Measurements from ENCODE around the gene XPNPEP1.
A peak's percentile ranks its signal among the peaks of the same experiment; 100 is the strongest.

The XPNPEP1 gene

GRCh38 chr10:109947111-109947920 is 24.0 kb upstream of the XPNPEP1 start:
- DNase-seq = no peak

DNA sequence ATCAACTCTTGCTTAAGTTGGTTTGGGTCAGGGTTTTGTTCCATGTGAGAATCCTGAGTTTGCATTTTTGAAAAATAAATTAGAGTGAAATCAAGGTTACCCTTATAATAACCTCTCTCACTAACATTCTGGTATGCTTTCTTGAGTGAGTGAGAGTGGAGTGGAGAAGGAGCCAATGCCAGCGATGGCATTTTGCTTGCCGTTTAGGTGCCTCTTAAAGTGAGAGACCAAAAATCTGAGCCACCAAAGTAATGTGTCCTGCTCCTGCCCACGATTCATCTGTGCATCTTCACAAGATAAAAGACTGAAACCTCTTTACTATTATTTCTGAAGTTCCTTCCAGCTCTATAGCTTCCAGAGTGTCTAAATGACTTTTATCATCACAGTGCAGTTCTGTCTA is 23.4 kb upstream of the XPNPEP1 start:
- DNase-seq = no peak

GRCh38 chr10:109945473-109946177 is 22.3 kb upstream of the XPNPEP1 start:
- DNase-seq = no peak

DNA sequence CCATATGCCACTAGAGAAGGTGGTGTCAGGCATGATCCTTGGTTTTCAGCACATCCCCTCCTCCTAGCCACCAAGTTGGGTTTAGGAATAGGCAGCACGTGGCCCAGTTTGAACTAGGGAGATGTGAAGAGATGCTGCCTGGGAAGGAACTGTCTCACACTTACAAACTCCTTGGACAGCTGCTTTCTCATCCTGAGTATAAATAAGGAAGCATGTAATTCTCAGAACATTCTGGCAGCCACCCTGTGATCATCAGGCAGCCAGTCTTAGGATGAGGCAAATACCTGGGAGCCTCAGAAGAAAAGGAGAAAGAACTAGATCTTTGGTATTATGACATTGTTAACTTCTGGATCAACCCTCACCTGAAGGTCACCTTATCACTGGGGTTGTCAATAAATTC is 21.3 kb upstream of the XPNPEP1 start:
- no peak for DNase-seq

GRCh38 chr10:109941236-109941862 is 18.0 kb upstream of the XPNPEP1 start:
- no peak for DNase-seq

DNA sequence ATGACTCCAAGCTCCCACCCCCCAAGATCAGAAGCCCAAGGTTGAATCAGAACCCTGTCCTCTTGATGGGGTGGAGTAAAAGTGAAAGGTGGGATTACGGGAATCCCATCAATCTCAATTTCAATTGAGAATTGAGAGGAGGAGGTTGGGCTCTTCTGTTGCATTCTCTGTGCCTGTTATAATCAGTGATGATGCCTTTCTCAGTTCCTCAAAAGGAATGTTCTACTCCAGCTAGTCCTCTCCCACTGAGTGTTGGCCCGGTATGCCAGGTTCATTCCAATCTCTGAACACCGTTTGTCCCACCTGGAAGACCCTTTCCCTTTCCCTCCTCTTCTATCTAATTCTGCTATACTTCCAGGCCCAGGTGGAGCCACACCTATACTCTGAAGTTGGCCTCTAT is 17.2 kb upstream of the XPNPEP1 start:
- no peak for DNase-seq

DNA sequence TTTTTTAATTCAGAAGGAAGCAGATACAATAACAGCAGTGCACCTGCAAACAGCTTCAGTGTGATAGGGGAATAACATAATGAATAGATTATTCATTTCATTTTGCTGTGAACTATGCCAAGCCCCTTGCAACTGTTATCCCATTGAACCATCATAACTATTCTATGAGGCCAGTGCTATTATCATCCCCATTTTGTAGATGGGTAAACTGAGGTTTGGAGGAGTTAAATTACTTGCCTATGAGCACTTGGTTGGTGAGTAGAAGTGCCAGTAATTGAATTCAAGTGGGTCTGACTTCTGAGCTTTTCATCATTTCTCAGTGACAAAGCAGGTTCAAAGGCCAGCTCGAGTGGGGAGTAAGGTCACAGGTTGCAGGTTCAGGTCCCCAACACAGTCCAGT is 16.8 kb upstream of the XPNPEP1 start:
- DNase-seq = no peak

GRCh38 chr10:109939315-109939961 is 16.1 kb upstream of the XPNPEP1 start:
- DNase-seq = no peak

DNA sequence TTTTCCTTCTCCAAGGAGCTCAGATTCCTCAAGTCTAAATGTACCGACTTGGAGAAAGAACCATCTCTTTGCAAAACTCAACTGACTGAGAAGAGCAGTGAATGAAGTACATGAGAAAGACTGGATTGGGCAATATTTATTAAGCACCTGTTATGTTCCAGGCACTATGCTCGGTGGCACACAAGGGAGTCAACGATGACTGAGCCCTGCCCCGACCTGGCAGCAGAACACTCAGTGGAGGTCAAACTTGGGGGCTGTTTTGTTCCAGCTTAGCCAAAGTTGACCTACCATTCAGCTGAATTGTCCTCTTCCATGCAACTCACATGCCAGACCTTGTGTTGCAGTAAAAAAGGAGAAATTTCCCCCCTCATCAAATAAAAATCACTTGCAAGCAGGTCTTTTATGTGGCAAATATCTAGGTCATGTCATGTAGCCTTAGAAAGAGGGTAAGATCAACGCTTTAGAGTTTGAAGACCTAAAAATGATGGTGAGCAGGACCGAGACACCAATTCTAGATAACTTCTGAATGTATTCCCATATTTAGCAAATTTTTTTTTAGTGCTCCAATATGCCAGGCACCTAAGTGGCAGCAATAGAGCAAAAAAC is 14.3 kb upstream of the XPNPEP1 start:
- DNase-seq = no peak

GRCh38 chr10:109934958-109935793 is 11.9 kb upstream of the XPNPEP1 start:
- peak; percentile 75 for DNase-seq

- peak; percentile 17 for DNase-seq
Observed at GRCh38 chr10:109933984-109934565, 10.8 kb upstream of the XPNPEP1 start.

DNA sequence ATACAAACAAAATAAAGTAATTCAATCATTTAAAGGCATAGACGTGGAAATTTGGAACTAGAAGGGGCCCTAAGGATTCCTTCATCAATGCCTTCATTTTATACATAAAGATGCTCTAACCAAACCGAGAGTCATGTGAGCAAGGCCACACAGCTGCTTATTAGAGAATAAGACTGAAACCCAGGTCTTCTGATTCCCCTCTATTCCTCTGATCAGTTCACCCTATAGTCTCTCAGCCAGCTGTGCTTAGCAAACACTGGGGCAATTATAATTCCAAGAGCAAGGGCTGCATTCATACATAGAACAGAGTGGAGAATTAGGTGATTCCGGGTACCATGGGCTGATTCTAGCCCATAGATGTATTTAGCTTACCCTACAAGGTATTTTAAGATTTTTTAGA is 9.7 kb upstream of the XPNPEP1 start:
- no peak for DNase-seq

GRCh38 chr10:109932391-109932790 is 9.1 kb upstream of the XPNPEP1 start:
- no peak for DNase-seq

DNA sequence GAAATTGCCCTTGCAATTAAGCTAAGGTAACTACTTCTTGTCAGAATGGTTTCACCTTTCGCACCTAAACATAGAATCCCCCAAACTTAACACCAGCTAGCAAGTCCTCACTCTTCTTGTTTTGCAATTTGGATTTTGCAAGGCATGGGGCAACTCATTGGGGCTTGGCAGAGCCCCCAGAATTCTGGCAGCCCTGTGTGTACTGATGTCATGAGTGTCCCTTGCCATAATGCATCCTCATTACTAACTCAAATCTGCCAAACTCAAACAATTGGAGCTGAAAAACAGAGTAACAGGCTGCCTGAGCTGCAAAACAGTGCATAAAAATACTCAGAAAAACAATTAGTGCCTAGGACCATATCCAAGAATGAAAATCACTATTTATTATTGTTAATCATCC is 7.9 kb upstream of the XPNPEP1 start:
- DNase-seq = no peak

GRCh38 chr10:109929501-109930219 is 6.3 kb upstream of the XPNPEP1 start:
- no peak for DNase-seq

DNA sequence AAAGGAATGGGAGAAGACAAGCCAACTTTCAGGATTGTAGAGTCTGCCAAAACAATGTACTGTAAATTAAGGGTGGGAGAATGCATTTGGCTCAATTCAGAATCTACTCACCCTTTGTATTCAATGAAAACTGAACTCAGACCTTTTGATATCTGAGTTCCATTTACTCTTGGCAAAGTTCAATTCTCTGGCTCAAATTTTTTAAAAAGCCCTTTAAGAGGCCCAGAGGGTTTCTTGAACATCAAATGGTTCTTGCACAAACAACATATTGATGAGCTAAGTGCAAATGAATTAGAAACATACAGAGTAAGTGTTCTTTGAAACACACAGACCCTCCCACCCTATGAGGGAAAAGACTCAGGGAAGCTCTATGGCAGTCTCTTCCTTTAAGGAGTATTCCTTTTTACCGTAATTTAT is 5.2 kb upstream of the XPNPEP1 start:
- no peak for DNase-seq

DNA sequence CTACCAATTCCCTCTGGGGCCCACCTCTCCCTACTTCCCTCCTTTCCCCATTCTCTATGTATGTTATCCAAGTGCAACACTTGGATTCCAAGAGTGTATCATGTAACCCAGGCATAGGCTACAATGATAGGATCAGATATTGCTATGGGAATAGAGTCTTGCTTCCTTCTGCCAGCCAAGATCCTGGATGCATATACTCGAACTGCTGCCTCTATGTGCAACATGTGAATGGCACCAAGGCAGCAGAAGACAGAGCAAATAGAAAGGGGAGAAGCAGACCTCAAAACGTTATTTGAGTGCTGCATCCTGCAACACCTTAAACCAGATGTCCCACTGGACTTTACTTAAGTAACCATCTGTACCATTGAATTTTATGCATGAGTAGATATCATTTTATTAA is 3.5 kb upstream of the XPNPEP1 start:
- DNase-seq = no peak

DNA sequence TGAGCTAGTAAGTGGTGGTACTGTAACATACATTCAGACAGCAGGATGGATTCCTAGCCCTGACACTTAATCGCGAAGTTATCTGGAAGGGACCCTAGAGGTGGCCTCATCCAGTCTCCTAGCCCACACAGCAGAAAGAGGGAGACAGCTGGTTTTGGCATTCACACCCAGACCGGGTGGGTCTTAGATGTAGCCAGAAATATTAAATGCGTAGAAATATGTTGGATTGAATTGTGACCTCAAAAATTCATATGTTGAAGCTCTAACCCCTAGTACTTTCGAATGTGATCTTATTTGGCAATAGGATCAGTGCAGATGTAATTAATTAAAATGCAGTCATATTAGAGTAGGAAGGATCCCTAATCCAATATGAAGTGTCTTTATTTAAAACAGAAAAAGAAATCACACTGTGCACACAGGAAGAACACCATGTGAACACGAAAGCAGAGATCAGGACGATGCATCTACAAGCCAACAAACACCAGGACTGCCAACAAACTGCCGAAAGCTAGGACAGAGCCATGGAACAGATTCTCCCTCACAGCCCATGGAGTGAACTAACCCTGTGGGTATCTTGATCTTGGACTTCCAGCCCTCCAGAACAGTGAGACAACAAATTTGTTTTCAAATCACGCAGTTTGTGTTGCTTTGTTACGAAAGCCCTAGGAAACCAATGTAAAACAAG is 2.9 kb upstream of the XPNPEP1 start:
- no peak for DNase-seq

DNA sequence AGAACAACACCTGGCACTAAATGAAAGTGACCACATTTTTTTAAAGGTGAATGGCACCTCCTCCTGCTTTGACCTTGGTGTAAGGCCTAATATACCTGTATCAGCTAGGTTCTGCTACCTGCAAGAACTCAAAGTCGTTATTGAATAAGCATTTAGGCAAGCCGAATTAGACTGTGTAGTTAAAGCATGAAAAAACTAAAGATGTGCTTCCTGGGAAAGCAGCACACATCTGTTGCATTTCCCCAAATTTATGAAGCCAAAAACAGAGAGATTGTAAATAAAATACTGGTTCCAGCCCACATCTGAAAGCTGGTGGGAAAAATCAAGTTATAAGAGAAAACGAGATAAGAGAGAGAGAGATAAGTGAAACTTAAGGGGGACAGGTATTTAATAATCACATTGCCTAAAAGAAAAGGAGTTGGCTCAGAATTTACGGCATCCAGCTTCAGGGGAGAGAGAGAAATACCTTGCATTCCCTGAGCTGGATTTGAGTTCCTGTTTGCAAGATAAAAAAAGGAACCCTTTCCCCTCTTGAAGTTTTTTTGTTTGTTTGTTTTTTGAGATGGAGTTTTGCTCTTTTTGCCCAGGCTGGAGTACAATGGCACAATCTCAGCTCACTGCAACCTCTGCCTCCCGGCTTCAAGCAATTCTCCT is 1.8 kb upstream of the XPNPEP1 start:
- no peak for DNase-seq

GRCh38 chr10:109924087-109924486 is 776 bp upstream of the XPNPEP1 start:
- DNase-seq = no peak

All from NCI-H345 (cell line).